Stimulated activated effector memory CD8-positive, alpha-beta T cell treated with anti-CD3 and anti-CD28 coated beads, Interleukin-12 subunit alpha, Interleukin-12 subunit beta, amount 100 ng/mL, for 72 hours (primary cell): Measurements from ENCODE around the gene G6PC1.
A peak's percentile ranks its signal among the peaks of the same experiment; 100 is the strongest.

Experiments used
- ATAC-seq: fragments of 150-1000 bp; cut with Tn5 transposase; 2 replicates; pipeline ENCODE4 v1.10.0; 2021
- DNase-seq, 2 donors: peaks; one replicate each; pipeline ENCODE4 v3.0.0; 2021 to 2022; ENCODE audit warnings: low spot score in 2 of 2
- H3K27ac Mint-ChIP-seq: one replicate; pipeline ENCODE4 v1.8.0; 2022; ENCODE audit warnings: mild to moderate bottlenecking, mixed read lengths
- H3K36me3 Mint-ChIP-seq: one replicate; pipeline ENCODE4 v1.8.0; 2022; ENCODE audit warnings: mild to moderate bottlenecking, mixed read lengths
- H3K4me1 Mint-ChIP-seq: one replicate; pipeline ENCODE4 v1.8.0; 2022; ENCODE audit warnings: mixed read lengths
- H3K4me3 Mint-ChIP-seq: one replicate; pipeline ENCODE4 v1.8.0; 2022; ENCODE audit warnings: mild to moderate bottlenecking, mixed read lengths
- H3K9me3 Mint-ChIP-seq: one replicate; pipeline ENCODE4 v1.8.0; 2022; ENCODE audit warnings: mixed read lengths

G6PC1 gene

GRCh38 chr17:42937712-42938596 lies 37.4 kb downstream of the G6PC1 start:
- Mint-ChIP-seq H3K36me3 (no peaks in the 10 kb centered on the region), H3K9me3 (no peaks in the 10 kb centered on the region)
- DNase-seq = no peak

GRCh38 chr17:42944211-42944610 lies 43.6 kb downstream of the G6PC1 start:
- DNase-seq (no peak), ATAC-seq (no peak)
- no peak overlapping the region for H3K4me3 Mint-ChIP-seq
- no peak overlapping the region for H3K27ac Mint-ChIP-seq
- no peaks in the 10 kb centered on the region for H3K9me3 Mint-ChIP-seq
- H3K4me1 Mint-ChIP-seq = no peaks in the 10 kb centered on the region
- H3K36me3 Mint-ChIP-seq = peaks cover 20% of the 10 kb centered on the region

More at GRCh38 chr17:42937712-42938596, 37.4 kb downstream of the G6PC1 start:
- Mint-ChIP-seq H3K4me3 (no peak overlapping the region), H3K4me1 (no peaks in the 10 kb centered on the region), H3K27ac (no peak overlapping the region)
- ATAC-seq = peak; percentile 61

GRCh38 chr17:42946812-42947211 lies 46.2 kb downstream of the G6PC1 start:
- Mint-ChIP-seq H3K9me3 (no peaks in the 10 kb centered on the region), H3K36me3 (peaks cover 46% of the 10 kb centered on the region), H3K4me1 (no peaks in the 10 kb centered on the region), H3K27ac (no peak overlapping the region), H3K4me3 (no peak overlapping the region)
- no peak for ATAC-seq
- no peak for DNase-seq

- Mint-ChIP-seq H3K36me3 (peaks cover 80% of the 10 kb centered on the region), H3K4me3 (no peak overlapping the region), H3K27ac (no peak overlapping the region), H3K4me1 (peaks cover 5% of the 10 kb centered on the region), H3K9me3 (no peaks in the 10 kb centered on the region)
- no peak for ATAC-seq
- DNase-seq = no peak
These were observed 49.6 kb downstream of the G6PC1 start for GRCh38 chr17:42950044-42950783.
